ENCODE measurements around the gene IPO5. TPM values are rescaled to one million over a fixed set of nuclear protein-coding genes. Genes with fewer than 3 reads are reported as not detected.

IPO5 gene
- total RNA-seq, 1 experiment from 2014 or later: 342 TPM

- H3K18ac ChIP-seq (ENCODE audit: insufficient read length, low read depth, low read length): no peak overlapping the region
- no peaks in the 10 kb centered on the region; the same call in 1 of the 2 replicates for H3K4me1 ChIP-seq (ENCODE audit: insufficient read depth, low read length)
- H4K8ac ChIP-seq (replicated peaks; ENCODE audit: insufficient read length, low read depth, low read length): no peak overlapping the region
- no peak overlapping the region for H3K4me2 ChIP-seq (ENCODE audit: insufficient read depth, insufficient read length, low read length)
- no peaks in the 10 kb centered on the region for H4K20me1 ChIP-seq (ENCODE audit: control insufficient read depth, insufficient read depth, insufficient read length)
- H3K27me3 Mint-ChIP-seq (ENCODE audit: low read depth): no peaks in the 10 kb centered on the region
- H2AK5ac ChIP-seq (ENCODE audit: insufficient read length, low read length): no peak overlapping the region
- H3K9me3 Mint-ChIP-seq: no peaks in the 10 kb centered on the region
- no peak overlapping the region for H3K23ac ChIP-seq (ENCODE audit: insufficient read length, low read depth, low read length)
- no peak overlapping the region for H2BK20ac ChIP-seq (ENCODE audit: low read depth, low read length, poor library complexity, severe bottlenecking)
- no peak overlapping the region for H3K27ac ChIP-seq (ENCODE audit: insufficient read length, low read depth, low read length)
- no peak overlapping the region for H3K14ac ChIP-seq (ENCODE audit: insufficient read depth, low read length)
- no peak overlapping the region for H3K27ac Mint-ChIP-seq
- no peak overlapping the region for H3K4me3 Mint-ChIP-seq
- no peak for DNase-seq
- no peak overlapping the region for H2BK120ac ChIP-seq (ENCODE audit: low read depth, low read length, poor library complexity, severe bottlenecking)
- H4K91ac ChIP-seq (ENCODE audit: insufficient read length, low read depth, low read length): no peak overlapping the region
- H3K9ac ChIP-seq (ENCODE audit: extremely low read depth, insufficient read length, low read length): no peak overlapping the region
- no peaks in the 10 kb centered on the region for H3K36me3 Mint-ChIP-seq (ENCODE audit: insufficient read depth in 1 of 3, low read depth in 3 of 3)
- no peaks in the 10 kb centered on the region for H3K27me3 ChIP-seq (ENCODE audit: insufficient read depth, low read length)
- H3K4ac ChIP-seq (ENCODE audit: low read depth, low read length): no peak overlapping the region
- H2BK5ac ChIP-seq (ENCODE audit: insufficient read length, low read length): no peak overlapping the region
- no peaks in the 10 kb centered on the region for H3K9me3 ChIP-seq (ENCODE audit: control insufficient read depth, low read depth, low read length)
- TF ChIP-seq CTCF (conservative IDR thresholded peaks at IDR 0.05): no peak
- H2BK15ac ChIP-seq (ENCODE audit: low read depth, low read length): no peak overlapping the region
- H3T11ph ChIP-seq (ENCODE audit: low read length): no peak overlapping the region
- WGBS (ENCODE audit: extremely low coverage, insufficient read length, low lambda C conversion rate): no CpG with 5 or more reads among the region's 7 CpGs
- no peaks in the 10 kb centered on the region for H3K23me2 ChIP-seq (ENCODE audit: insufficient read length, low read depth, low read length, poor library complexity, severe bottlenecking)
- H3K4me1 Mint-ChIP-seq: peaks cover 6 to 14% of the 10 kb centered on the region in 2 experiments
- H2BK12ac ChIP-seq (ENCODE audit: insufficient read length, low read depth, low read length): no peak overlapping the region
- H3K79me1 ChIP-seq (ENCODE audit: insufficient read depth, low read depth, low read length, poor library complexity, severe bottlenecking): no peaks in the 10 kb centered on the region
- no peak overlapping the region for H4K5ac ChIP-seq (ENCODE audit: insufficient read length, low read depth, low read length)
- no peak overlapping the region for H2AFZ ChIP-seq (ENCODE audit: low read length)
- H3K56ac ChIP-seq (ENCODE audit: insufficient read length, low read depth, low read length): no peak overlapping the region
- H3K79me2 ChIP-seq (ENCODE audit: insufficient read depth, low read length): no peaks in the 10 kb centered on the region
Observed at GRCh38 chr13:98039261-98039660, 85.8 kb downstream of the IPO5 start.

All from H9 (cell line).